KMS-11 (cell line): ENCODE data around the gene ANTXRL.
"Not testable (repeated sequence)": the region's sequence is repeated elsewhere in the genome, so short reads cannot be mapped to it uniquely, and the experiment has no call there.

ENCODE experiments used
- H2AFZ ChIP-seq: fragments of 200-600 bp; sonication (generic); 2 replicates; pipeline ENCODE4 v1.6.1; 2016; ENCODE audit warnings: antibody characterized with exemption, mixed run types, low read depth
- H3K27ac ChIP-seq: fragments of 200-600 bp; sonication (generic); 2 replicates; pipeline ENCODE4 v1.6.1; 2016; ENCODE audit warnings: mild to moderate bottlenecking, mixed run types
- H3K27me3 ChIP-seq: fragments of 200-600 bp; sonication (generic); 2 replicates; pipeline ENCODE4 v1.6.1; 2017; ENCODE audit warnings: mild to moderate bottlenecking, low read depth, mixed run types, moderate library complexity; ENCODE audit not compliant: insufficient read depth
- H3K36me3 ChIP-seq: fragments of 200-600 bp; sonication (generic); 2 replicates; pipeline ENCODE4 v1.6.1; 2017; ENCODE audit warnings: mild to moderate bottlenecking, mixed run types; ENCODE audit not compliant: insufficient read depth
- H3K4me1 ChIP-seq: fragments of 200-600 bp; sonication (generic); 2 replicates; pipeline ENCODE4 v1.6.1; 2016; ENCODE audit warnings: mild to moderate bottlenecking, low read depth, mixed run types; ENCODE audit not compliant: poor library complexity, severe bottlenecking
- H3K4me2 ChIP-seq: fragments of 200-600 bp; sonication (generic); 2 replicates; pipeline ENCODE4 v1.7.0; 2016; ENCODE audit warnings: mild to moderate bottlenecking, mixed run types
- H3K4me3 ChIP-seq: fragments of 200-600 bp; sonication (generic); IDR thresholded peaks from 2 replicates; pipeline ENCODE4 v1.6.1; 2017; ENCODE audit warnings: low read depth, low read length, mixed read lengths; ENCODE audit not compliant: insufficient read depth
- H3K79me2 ChIP-seq: fragments of 200-600 bp; sonication (generic); 2 replicates; pipeline ENCODE4 v1.6.1; 2016; ENCODE audit warnings: low read depth, mixed run types; ENCODE audit not compliant: insufficient read depth
- H3K9ac ChIP-seq: fragments of 200-600 bp; sonication (generic); 2 replicates; pipeline ENCODE4 v1.6.1; 2016; ENCODE audit warnings: mild to moderate bottlenecking, mixed run types
- H4K20me1 ChIP-seq: fragments of 200-600 bp; sonication (generic); 2 replicates; pipeline ENCODE4 v1.6.1; 2016; ENCODE audit warnings: mild to moderate bottlenecking, mixed run types; ENCODE audit not compliant: insufficient read depth
- CTCF ChIP-seq: fragments of 200-600 bp; sonication (generic); conservative IDR thresholded peaks from 2 replicates; pipeline ENCODE4 v1.6.1; 2017; ENCODE audit warnings: low read depth, mild to moderate bottlenecking, antibody characterized with exemption, low read length, moderate library complexity, mixed read lengths

The ANTXRL gene

GRCh38 chr10:46292573-46293023 is 5.8 kb downstream of the ANTXRL start:
- Histone ChIP-seq H3K4me3 (no peak overlapping the region), H3K27me3 (no peaks in the 10 kb centered on the region), H3K4me2 (no peak overlapping the region), H3K79me2 (no peaks in the 10 kb centered on the region), H4K20me1 (no peaks in the 10 kb centered on the region), H3K9ac (no peak overlapping the region), H2AFZ (no peak overlapping the region), H3K4me1 (no peaks in the 10 kb centered on the region), H3K27ac (no peak overlapping the region), H3K36me3 (no peaks in the 10 kb centered on the region)
- no peak for TF ChIP-seq CTCF

- Histone ChIP-seq H3K27ac (no peak overlapping the region), H3K4me1 (no peaks in the 10 kb centered on the region), H3K36me3 (no peaks in the 10 kb centered on the region), H3K4me3 (no peak overlapping the region), H4K20me1 (no peaks in the 10 kb centered on the region), H2AFZ (no peak overlapping the region), H3K79me2 (no peaks in the 10 kb centered on the region), H3K27me3 (no peaks in the 10 kb centered on the region), H3K4me2 (no peak overlapping the region), H3K9ac (no peak overlapping the region)
- TF ChIP-seq CTCF = no peak
Observed at GRCh38 chr10:46293228-46293627, 6.4 kb downstream of the ANTXRL start.

GRCh38 chr10:46293832-46294640 is 7.2 kb downstream of the ANTXRL start:
- H3K4me3 ChIP-seq = no peak overlapping the region
- H3K36me3 ChIP-seq = no peaks in the 10 kb centered on the region
- no peak for TF ChIP-seq CTCF
- no peak overlapping the region for H3K27ac ChIP-seq
- H3K9ac ChIP-seq = no peak overlapping the region
- no peaks in the 10 kb centered on the region for H3K4me1 ChIP-seq
- H3K4me2 ChIP-seq = no peak overlapping the region
- no peaks in the 10 kb centered on the region for H3K79me2 ChIP-seq
- H2AFZ ChIP-seq = no peak overlapping the region
- H3K27me3 ChIP-seq = no peaks in the 10 kb centered on the region
- H4K20me1 ChIP-seq = no peaks in the 10 kb centered on the region

GRCh38 chr10:46294641-46295220 is 7.9 kb downstream of the ANTXRL start:
- Histone ChIP-seq H3K27ac (no peak overlapping the region), H2AFZ (no peak overlapping the region), H3K4me2 (no peak overlapping the region), H3K27me3 (no peaks in the 10 kb centered on the region), H3K4me3 (no peak overlapping the region), H3K36me3 (no peaks in the 10 kb centered on the region), H3K79me2 (no peaks in the 10 kb centered on the region), H3K9ac (no peak overlapping the region), H4K20me1 (no peaks in the 10 kb centered on the region), H3K4me1 (no peaks in the 10 kb centered on the region)
- TF ChIP-seq CTCF = no peak

GRCh38 chr10:46295350-46296010 is 8.7 kb downstream of the ANTXRL start:
- H3K79me2 ChIP-seq, H3K4me2 ChIP-seq, H3K27ac ChIP-seq, H3K9ac ChIP-seq, H3K4me3 ChIP-seq, H3K4me1 ChIP-seq, H3K27me3 ChIP-seq, H4K20me1 ChIP-seq, H3K36me3 ChIP-seq, H2AFZ ChIP-seq: not testable (repeated sequence)

- H3K27ac ChIP-seq, H3K4me2 ChIP-seq, H3K4me1 ChIP-seq, H4K20me1 ChIP-seq, H3K79me2 ChIP-seq, H3K9ac ChIP-seq, H3K27me3 ChIP-seq, H2AFZ ChIP-seq, H3K4me3 ChIP-seq, H3K36me3 ChIP-seq: not testable (repeated sequence)
Observed at GRCh38 chr10:46296086-46296485, 9.3 kb downstream of the ANTXRL start.
